Activated T-helper 17 cell treated with anti-CD3 and anti-CD28 coated beads, Interleukin-2, amount 50 U/mL, for 72 hours (primary cell): ENCODE results near the gene DAB2IP. TPM values are rescaled to one million over a fixed set of nuclear protein-coding genes. Genes with fewer than 3 reads are reported as not detected.

Source experiments
- ATAC-seq: fragments of 150-1000 bp; cut with Tn5 transposase; replicated peaks from 2 replicates; pipeline ENCODE4 v1.10.0; 2021; ENCODE audit warnings: mild to moderate bottlenecking, moderate library complexity
- H3K27ac Mint-ChIP-seq: one replicate; pipeline ENCODE4 v1.8.0; 2022; ENCODE audit warnings: mixed read lengths
- H3K27me3 Mint-ChIP-seq: one replicate; pipeline ENCODE4 v1.8.0; 2022; ENCODE audit warnings: mixed read lengths
- H3K36me3 Mint-ChIP-seq: one replicate; pipeline ENCODE4 v1.8.0; 2022; ENCODE audit warnings: low read depth, mild to moderate bottlenecking, mixed read lengths
- H3K4me1 Mint-ChIP-seq: one replicate; pipeline ENCODE4 v1.8.0; 2022; ENCODE audit warnings: mixed read lengths
- H3K4me3 Mint-ChIP-seq: one replicate; pipeline ENCODE4 v1.8.0; 2022; ENCODE audit warnings: mild to moderate bottlenecking, mixed read lengths
- H3K9me3 Mint-ChIP-seq: one replicate; pipeline ENCODE4 v1.8.0; 2022; ENCODE audit warnings: mixed read lengths
- total RNA-seq, 2 donors: library from RNA; stranded (reverse); gene quantifications; one replicate each; pipeline ENCODE4 v1.2.3, GENCODE V29; 2022

DAB2IP gene
- total RNA-seq, 2 donors from 2014 or later: 0.09 TPM; not detected in 1

DNA sequence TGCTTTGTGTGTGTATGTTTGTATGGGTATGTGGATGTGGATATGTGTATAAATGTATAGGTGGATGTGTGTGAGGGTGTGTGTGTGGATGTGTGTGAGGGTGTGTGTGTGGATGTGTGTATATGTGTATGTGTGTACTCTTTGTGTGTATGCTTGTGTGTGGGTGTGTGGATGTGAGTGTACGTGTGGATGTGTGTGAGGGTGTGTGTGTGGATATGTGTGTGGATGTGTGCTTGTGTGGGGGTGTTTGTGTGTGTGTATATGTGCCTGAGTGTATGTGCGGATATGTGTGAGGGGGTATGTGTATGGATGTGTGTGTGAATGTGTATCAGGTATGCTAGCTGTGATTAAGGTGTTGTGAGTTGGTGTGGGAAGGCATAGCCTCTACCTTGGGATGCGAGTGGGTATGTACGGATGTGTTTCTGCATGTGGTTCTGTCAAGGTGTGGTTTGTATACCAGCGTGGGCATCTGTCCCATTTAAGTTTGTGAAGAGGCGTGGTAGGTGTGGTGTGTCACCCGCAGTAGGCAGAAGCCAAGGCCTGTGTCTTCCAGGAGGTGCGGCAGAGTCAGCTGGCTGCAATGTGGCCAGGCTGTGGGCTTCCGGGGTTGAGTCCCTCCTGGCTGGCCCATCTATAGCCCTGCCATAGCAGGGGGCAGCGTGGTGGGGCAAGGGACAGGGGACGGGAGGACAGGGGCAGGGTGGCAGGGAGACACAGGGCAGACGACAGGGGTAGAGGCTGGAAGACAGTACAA, 155.8 kb downstream of the DAB2IP start:
- H3K9me3 Mint-ChIP-seq: peaks cover 12% of the 10 kb centered on the region
- no peaks in the 10 kb centered on the region for H3K4me1 Mint-ChIP-seq
- H3K36me3 Mint-ChIP-seq: no peaks in the 10 kb centered on the region
- ATAC-seq: no peak
- peaks cover 8% of the 10 kb centered on the region for H3K27me3 Mint-ChIP-seq
- no peak overlapping the region for H3K4me3 Mint-ChIP-seq
- no peak overlapping the region for H3K27ac Mint-ChIP-seq

DNA sequence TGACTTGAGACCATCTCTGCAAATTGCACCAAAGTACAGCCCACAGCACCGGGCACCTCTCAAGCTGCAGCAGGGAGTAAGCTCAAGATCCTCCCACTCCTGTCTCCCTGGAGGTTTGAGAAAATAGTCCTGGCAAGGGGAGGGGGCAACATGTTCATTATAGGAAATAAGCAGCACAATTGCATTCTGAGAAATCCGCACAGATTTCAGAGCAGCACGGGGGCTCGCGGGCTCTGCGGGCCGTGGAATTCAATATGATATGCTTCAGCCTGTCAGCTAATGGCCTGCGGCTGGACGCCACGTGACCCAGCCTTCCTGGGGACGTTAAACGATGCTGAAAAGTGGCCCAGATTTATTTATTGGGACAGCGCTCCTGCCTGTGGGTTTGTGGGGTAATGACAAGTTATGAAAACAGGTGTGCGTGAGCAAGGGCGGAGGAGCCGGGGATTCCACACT, 156.4 kb downstream of the DAB2IP start:
- no peak for ATAC-seq
- Mint-ChIP-seq H3K27ac (no peak overlapping the region), H3K9me3 (peaks cover 12% of the 10 kb centered on the region), H3K4me3 (no peak overlapping the region), H3K36me3 (no peaks in the 10 kb centered on the region), H3K4me1 (no peaks in the 10 kb centered on the region), H3K27me3 (peaks cover 5% of the 10 kb centered on the region)

DNA sequence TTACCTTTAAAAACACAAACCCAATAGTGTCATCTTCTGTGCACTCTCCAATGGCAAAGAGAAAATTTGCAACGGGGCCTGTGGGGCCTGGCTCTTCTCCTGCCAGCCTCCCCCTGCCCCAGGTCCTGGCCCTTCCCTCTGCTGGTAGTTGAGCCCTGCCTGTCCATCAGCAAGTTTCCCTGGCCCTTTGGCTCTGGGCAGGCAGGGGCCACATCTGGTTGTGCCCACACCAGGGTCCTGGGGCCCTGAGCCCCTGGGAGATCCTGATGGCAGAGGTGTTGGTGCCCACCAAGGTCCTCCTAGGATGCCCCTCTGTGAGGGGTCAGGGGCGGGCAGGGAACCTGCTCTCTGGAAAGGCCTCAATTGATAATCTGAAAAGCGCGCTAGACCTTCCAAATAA, 157.3 kb downstream of the DAB2IP start:
- no peak for ATAC-seq

DNA sequence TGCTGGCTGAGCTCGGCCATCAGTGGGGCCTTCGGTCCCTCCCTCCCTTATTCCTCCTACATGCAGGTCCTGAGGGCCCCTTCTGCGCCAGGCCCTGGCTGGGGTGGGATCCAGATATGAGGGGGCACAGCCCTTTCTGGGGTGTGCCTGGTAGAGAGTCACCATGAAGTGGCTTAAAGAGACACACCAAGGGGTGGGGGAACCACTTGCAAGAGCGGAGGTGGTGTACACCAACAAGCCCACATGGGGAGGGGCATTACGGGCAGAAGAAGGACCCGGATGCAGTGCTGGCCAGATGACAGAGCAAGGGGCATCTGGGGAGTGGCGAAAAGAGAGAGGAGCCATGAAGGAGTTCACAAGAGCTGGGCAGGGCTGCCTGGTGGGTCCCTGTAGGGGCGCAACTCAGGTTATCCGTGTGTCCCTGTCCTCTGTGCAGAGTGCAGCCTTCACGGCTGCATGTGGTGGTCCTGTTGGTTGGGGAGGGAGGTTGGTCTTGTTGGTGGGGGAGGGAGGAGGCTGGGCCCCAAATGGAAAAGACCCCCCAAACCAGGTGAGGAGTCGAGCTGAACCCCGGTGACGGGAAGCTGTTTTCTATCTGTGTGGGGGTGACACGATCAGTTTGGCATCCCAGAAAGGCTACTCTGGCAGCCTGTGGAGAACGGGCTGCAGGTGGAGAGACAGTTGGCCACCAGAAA, 158.1 kb downstream of the DAB2IP start:
- Mint-ChIP-seq H3K9me3 (peaks cover 6% of the 10 kb centered on the region), H3K36me3 (no peaks in the 10 kb centered on the region), H3K4me3 (no peak overlapping the region), H3K27ac (no peak overlapping the region), H3K27me3 (no peaks in the 10 kb centered on the region), H3K4me1 (no peaks in the 10 kb centered on the region)
- no peak for ATAC-seq

More for the DNA sequence above, 157.3 kb downstream of the DAB2IP start:
- peaks cover 12% of the 10 kb centered on the region for H3K9me3 Mint-ChIP-seq
- no peaks in the 10 kb centered on the region for H3K4me1 Mint-ChIP-seq
- no peak overlapping the region for H3K4me3 Mint-ChIP-seq
- H3K27ac Mint-ChIP-seq: no peak overlapping the region
- H3K36me3 Mint-ChIP-seq: no peaks in the 10 kb centered on the region
- H3K27me3 Mint-ChIP-seq: peaks cover 5% of the 10 kb centered on the region

DNA sequence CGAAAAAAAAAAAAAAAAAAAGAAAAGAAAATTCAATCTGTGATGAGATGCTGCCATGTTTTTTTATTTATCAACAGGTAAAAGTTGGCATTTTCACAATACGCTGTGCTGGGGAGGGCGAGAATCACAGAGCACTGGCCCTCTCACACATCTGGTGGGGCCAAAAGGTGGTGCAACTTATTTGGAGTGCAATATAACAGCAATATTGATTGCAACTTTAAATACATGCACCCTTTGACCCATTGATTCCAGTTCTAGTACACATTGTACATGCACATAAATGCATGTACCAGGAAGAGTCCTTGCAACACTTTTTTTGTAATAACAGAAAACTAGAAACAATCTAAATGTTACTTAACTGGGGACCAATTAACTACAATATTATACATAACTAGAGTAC, 159.1 kb downstream of the DAB2IP start:
- no peak for ATAC-seq
- Mint-ChIP-seq H3K4me3 (no peak overlapping the region), H3K27ac (no peak overlapping the region), H3K9me3 (no peaks in the 10 kb centered on the region), H3K27me3 (no peaks in the 10 kb centered on the region), H3K36me3 (no peaks in the 10 kb centered on the region), H3K4me1 (no peaks in the 10 kb centered on the region)

DNA sequence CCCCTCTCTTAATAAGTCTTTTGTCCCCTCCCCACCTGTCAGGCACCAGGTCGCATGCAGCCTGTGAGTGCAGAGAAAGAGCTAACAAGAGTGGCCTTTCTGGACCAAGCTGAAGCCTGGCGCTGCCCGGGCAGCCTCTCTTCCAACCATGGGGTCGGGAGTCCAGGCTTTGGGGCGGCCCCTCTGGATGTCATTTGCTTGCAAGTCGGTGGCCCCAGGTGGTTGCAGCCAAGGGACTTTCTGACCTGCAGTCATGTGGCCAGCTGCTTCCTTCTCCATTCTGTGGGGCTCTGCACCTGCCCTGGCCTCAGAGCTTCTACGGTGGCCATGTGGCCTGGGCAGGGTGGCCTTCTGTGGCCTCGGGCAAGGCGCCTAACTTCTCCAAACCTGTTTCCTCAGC, 159.7 kb downstream of the DAB2IP start:
- H3K36me3 Mint-ChIP-seq: no peaks in the 10 kb centered on the region
- no peaks in the 10 kb centered on the region for H3K9me3 Mint-ChIP-seq
- no peaks in the 10 kb centered on the region for H3K4me1 Mint-ChIP-seq
- H3K27me3 Mint-ChIP-seq: no peaks in the 10 kb centered on the region
- no peak overlapping the region for H3K27ac Mint-ChIP-seq
- ATAC-seq: no peak
- H3K4me3 Mint-ChIP-seq: no peak overlapping the region

DNA sequence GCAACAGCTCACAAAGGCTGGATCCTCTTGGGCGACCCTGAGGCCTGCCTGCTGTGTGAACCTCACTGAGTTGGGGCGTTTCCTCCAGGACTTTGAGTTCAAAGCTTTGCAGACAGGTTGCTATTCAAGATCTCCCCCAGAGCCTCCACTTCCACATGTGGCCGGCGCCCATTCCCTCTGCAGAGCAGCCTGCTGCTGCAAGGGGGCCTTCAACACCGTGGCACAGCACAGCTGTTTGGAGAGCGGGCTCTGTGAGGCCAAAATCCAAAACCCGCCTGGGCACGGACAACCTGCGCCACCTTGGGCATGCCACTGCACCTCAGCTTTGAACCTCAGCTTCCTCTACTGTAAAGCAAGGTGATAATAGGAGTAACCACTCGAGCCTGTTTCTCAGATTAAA, 160.3 kb downstream of the DAB2IP start:
- Mint-ChIP-seq H3K4me3 (no peak overlapping the region), H3K27ac (no peak overlapping the region), H3K4me1 (no peaks in the 10 kb centered on the region), H3K27me3 (no peaks in the 10 kb centered on the region), H3K9me3 (no peaks in the 10 kb centered on the region), H3K36me3 (no peaks in the 10 kb centered on the region)
- no peak for ATAC-seq

DNA sequence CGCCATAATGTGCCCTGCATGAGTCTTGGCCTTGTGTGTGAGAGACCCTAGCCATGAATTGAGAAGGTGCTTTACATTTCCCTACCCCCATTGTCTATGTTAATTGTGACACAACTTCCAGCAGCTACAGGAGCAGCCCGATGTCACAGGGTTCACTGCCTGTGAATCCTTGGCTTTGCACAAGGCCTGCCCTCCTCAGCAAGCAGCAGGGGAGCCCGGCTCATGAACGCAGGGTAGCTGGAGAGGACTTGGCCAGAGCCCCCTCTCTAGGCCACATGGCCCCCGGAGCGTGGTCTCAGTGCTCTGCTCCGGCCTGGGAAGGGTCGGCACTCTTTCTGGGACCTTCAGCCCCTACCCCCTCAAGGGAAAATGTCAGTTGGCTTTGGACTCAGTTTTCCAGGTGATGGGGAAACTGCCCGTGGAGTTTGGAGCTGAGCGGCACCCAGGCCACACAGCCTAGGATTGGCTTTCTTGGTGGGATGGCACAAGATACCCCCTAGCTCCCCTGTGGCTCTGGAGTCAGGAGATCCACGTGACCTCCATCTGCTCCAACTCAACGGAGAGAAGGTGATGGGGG, 160.8 kb downstream of the DAB2IP start:
- no peaks in the 10 kb centered on the region for H3K36me3 Mint-ChIP-seq
- no peak overlapping the region for H3K27ac Mint-ChIP-seq
- H3K4me3 Mint-ChIP-seq: no peak overlapping the region
- H3K9me3 Mint-ChIP-seq: no peaks in the 10 kb centered on the region
- no peak for ATAC-seq
- H3K4me1 Mint-ChIP-seq: no peaks in the 10 kb centered on the region
- H3K27me3 Mint-ChIP-seq: no peaks in the 10 kb centered on the region

DNA sequence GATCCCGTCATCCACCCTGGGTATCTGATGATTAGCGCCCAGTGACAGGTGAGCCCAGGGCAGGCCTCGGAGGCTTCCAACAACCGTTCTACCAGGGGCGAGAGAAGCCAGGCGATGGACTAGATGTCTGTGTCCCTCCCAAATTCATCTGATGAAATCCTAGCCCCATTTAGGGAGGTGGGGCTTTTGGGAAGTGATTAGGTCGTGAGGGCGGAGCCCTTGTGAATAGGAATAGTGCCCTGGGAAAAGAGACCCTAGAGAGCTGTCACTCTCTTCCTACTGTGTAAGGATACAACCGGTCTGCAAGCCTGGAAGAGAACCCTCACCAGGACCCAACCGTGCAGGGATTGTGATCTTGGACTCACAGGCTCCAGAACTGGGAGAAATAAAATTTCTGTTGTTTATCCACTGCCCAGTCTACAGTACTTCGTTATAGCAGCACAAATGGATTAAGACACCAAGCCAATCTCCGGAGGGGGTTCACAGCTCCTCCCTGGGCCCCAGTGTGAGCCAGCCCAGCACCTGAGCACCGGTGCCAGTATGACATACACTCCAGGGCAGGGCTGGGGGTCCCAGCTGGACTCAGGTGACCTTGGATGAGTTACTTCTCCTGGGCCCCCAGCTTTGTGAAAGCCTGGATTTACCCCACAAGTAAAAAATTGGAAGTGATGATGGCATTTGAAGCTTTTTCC, 162.2 kb downstream of the DAB2IP start:
- Mint-ChIP-seq H3K4me3 (no peak overlapping the region), H3K4me1 (no peaks in the 10 kb centered on the region), H3K9me3 (no peaks in the 10 kb centered on the region), H3K27ac (no peak overlapping the region), H3K27me3 (no peaks in the 10 kb centered on the region), H3K36me3 (no peaks in the 10 kb centered on the region)
- no peak for ATAC-seq

DNA sequence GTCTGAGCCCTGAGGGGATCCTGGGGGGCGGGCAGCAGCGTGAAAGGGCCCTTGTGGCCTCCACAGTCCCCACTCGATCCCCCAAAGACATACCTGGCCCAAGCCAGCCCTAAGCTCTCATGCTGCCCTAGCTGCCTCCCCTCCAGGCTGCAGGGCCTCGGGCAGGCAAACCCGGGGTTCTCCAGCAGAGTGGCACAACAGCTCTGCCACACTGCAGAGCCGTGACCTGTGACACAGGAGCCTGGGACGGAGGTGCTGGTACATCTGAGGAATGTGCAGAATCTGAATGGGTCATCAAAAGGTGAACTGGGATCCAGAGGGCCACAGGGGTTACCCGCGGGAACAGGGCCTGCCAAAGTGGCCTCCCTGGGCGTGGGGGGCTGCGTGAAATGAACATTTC, 163.2 kb downstream of the DAB2IP start:
- Mint-ChIP-seq H3K4me3 (no peak overlapping the region), H3K27me3 (no peaks in the 10 kb centered on the region), H3K9me3 (no peaks in the 10 kb centered on the region), H3K36me3 (no peaks in the 10 kb centered on the region), H3K27ac (no peak overlapping the region), H3K4me1 (no peaks in the 10 kb centered on the region)
- no peak for ATAC-seq

DNA sequence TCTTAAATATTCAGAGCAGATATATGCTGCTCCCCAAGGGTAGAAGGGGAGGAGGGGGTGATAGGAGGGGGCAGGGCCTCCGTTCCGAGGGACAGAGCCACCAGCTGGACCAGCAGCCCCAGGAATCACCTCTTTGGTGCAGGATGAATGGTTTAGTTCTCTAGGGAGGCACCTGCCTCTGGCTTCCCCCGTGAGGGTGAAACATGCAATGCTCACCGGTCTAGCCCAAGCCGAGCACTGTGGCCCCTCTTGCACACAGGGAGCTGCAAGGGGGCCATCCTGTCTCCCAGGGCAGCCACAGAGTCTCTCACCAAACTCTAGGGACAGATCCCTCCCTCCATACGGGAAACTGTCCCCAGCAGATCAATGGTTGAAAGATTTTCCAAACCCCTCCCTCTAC, 163.7 kb downstream of the DAB2IP start:
- Mint-ChIP-seq H3K27me3 (no peaks in the 10 kb centered on the region), H3K4me3 (no peak overlapping the region), H3K4me1 (no peaks in the 10 kb centered on the region), H3K27ac (no peak overlapping the region), H3K36me3 (no peaks in the 10 kb centered on the region), H3K9me3 (no peaks in the 10 kb centered on the region)
- ATAC-seq: no peak

DNA sequence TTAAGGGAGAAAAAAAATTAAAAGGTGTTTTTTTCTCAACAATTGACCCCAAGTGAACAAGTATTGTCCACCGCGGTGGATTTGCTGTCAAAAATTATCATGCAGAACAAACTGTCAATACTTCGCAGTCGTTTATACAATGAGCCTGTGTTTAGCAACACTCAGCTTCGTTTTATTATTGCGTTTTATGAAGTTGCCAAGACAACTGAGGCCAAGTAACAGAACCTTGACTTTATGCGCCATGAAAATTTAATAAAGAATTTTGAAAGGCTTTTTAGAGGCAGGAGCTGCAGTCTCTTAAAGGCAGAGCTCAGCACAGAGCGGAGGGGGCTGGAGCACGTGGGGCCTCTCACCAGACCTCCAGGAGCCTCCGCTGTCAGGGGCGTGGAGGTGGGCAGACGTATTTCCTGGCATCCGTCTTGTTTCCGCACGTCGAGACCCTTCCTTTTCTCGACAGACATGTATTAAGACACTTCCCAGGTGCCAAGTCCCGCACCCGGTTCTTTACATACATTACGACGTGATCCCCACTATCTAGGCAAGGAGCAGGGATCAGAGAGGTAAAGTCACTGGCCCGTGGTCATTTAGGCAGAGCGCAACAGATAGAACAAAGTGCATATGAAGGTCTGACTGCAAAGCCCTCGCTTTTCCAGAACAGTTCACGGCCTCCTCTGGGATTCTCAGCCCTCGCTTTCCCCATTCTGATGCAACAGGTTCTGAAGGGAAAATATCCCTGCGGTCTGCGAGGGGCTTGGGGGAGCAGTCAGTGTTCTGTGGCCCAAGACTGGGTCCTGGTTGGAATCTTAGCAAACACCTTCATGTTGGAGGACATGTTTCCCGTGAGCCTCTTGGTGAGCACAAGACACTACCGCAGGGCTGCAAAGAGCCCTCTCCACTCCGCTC, 164.4 kb downstream of the DAB2IP start:
- H3K9me3 Mint-ChIP-seq: no peaks in the 10 kb centered on the region
- no peaks in the 10 kb centered on the region for H3K27me3 Mint-ChIP-seq
- no peak overlapping the region for H3K4me3 Mint-ChIP-seq
- no peaks in the 10 kb centered on the region for H3K36me3 Mint-ChIP-seq
- H3K27ac Mint-ChIP-seq: no peak overlapping the region
- H3K4me1 Mint-ChIP-seq: no peaks in the 10 kb centered on the region
- ATAC-seq: no peak

DNA sequence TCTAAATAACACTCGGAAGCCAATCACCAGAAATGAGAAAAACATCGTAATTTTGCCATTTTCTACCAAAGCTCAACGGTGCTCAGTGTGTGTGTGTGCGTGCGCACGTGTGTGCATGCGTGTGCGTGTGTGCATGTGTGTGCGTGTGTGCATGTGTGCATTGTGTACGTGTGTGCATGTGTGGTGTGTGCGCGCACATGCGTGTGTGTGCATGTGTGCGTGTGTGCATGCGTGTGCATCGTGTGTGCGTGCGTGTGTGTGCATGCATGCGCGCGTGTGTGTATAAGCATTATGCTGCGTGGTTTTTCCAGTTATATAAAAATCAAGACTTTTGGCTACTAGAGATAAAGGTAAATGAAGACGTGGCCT, 165.0 kb downstream of the DAB2IP start:
- no peak for ATAC-seq
- no peaks in the 10 kb centered on the region for H3K4me1 Mint-ChIP-seq
- H3K36me3 Mint-ChIP-seq: no peaks in the 10 kb centered on the region
- no peak overlapping the region for H3K27ac Mint-ChIP-seq
- H3K9me3 Mint-ChIP-seq: no peaks in the 10 kb centered on the region
- H3K27me3 Mint-ChIP-seq: no peaks in the 10 kb centered on the region
- H3K4me3 Mint-ChIP-seq: no peak overlapping the region
